Measurements from ENCODE around the gene KSR1. TPM values are rescaled to one million over a fixed set of nuclear protein-coding genes. Genes with fewer than 3 reads are reported as not detected.

KSR1 gene
- total RNA-seq, 1 experiment from 2014 or later: 4.5 TPM

DNA sequence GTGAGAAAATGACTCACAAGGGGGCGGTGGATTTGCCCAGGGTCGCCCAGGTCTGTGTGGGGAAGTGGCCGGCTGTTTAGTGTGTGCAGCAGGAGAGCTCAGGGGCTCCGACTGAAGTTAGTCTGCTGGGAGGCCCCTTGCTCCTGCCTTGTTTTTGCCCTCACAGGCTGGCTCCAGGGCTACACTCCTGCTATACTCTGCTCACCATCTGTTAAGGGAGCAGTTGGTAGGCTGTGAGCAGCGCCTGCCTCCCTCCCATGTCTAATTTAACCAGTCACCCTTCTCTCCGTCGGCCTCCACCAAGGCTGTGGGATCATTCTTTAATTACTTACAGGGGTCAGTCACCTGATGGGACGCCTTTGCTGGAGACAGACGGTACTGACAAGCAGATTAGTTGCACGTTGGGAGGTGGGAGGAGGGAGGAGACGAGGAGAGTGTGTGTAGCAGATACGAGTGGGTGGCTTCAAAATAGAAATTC, 35.5 kb downstream of the KSR1 start:
- Mint-ChIP-seq H3K4me3 (ENCODE audit: low read depth, unreplicated experiment) (no peak overlapping the region), H3K27ac (ENCODE audit: unreplicated experiment) (no peak overlapping the region), H3K4me1 (ENCODE audit: low read depth, unreplicated experiment) (peaks cover 30% of the 10 kb centered on the region), H3K36me3 (ENCODE audit: insufficient read depth, unreplicated experiment) (no peaks in the 10 kb centered on the region), H3K27me3 (ENCODE audit: unreplicated experiment) (no peaks in the 10 kb centered on the region), H3K9me3 (ENCODE audit: low read depth, unreplicated experiment) (no peaks in the 10 kb centered on the region)
- DNase-seq: no peak
- intact Hi-C loops (cut with micrococcal nuclease; ENCODE audit: unreplicated experiment): loop anchor here (5.0 to 10.0 kb wide), 2 partner anchors 34 to 137 kb away; partner anchors contain the start of gene KSR1
- no TSS peak for BruUV-seq (replicated peaks)
- TF ChIP-seq CTCF (IDR thresholded peaks at IDR 0.05; ENCODE audit: unreplicated experiment): no peak
- CTCF ChIA-PET: no interaction called here

DNA sequence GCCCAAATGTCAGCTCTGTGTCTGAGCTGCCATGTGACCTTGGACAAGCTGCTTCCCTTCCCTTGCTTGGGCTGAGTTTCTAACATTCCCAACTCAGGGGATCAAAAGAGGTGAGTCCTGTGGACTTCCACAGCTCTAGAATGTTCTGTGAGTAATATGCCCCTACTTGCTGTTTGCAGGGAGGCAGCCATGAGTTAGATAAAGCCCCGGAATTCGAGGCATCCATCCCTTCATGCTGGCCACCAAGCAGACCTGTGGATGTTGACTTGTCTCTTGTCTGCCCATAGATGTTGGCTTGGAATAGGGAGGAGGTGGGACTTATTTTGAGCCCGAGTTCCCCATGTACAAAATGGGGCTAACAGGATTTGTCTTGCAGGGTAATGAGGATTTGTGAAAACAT, 36.2 kb downstream of the KSR1 start:
- no peak for TF ChIP-seq CTCF (IDR thresholded peaks at IDR 0.05; ENCODE audit: unreplicated experiment)
- no peak overlapping the region for H3K27ac Mint-ChIP-seq (ENCODE audit: unreplicated experiment)

DNA sequence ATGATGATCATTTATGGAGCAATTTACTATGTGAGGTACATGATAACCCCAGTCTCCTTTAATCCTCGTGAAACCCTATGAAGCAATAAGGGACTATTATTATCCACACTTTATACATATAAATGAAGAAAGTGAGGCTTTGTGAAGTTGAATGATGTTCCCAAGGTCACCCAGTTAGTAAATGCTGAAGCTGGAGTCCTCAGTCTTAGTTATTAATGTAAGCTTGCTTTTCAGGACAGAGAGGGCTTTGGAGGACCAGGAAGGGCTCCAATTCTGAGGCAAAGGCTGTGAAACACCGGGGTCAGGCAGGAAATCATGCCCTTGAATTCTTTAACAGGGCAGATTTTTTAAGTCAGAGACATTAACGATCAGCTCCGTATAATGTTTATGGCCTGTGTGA, 36.8 kb downstream of the KSR1 start:
- Mint-ChIP-seq H3K27me3 (ENCODE audit: unreplicated experiment) (no peaks in the 10 kb centered on the region), H3K36me3 (ENCODE audit: insufficient read depth, unreplicated experiment) (no peaks in the 10 kb centered on the region), H3K9me3 (ENCODE audit: low read depth, unreplicated experiment) (no peaks in the 10 kb centered on the region), H3K4me1 (ENCODE audit: low read depth, unreplicated experiment) (peaks cover 36% of the 10 kb centered on the region), H3K4me3 (ENCODE audit: low read depth, unreplicated experiment) (no peak overlapping the region), H3K27ac (ENCODE audit: unreplicated experiment) (no peak overlapping the region)
- CTCF ChIA-PET: interaction anchor here (1.4 to 2.3 kb wide), 3 partner anchors 76 to 107 kb away, joined by 4 to 15 read pairs (median 4); no protein-coding TSS in a partner anchor
- no peak for DNase-seq
- BruUV-seq (replicated peaks): no TSS peak
- intact Hi-C loops (cut with micrococcal nuclease; ENCODE audit: unreplicated experiment): loop anchor here (5.0 to 10.0 kb wide), 2 partner anchors 36 to 138 kb away; partner anchors contain the start of gene KSR1
- no peak for TF ChIP-seq CTCF (IDR thresholded peaks at IDR 0.05; ENCODE audit: unreplicated experiment)

More for the DNA sequence above, 36.2 kb downstream of the KSR1 start:
- no peak overlapping the region for H3K4me3 Mint-ChIP-seq (ENCODE audit: low read depth, unreplicated experiment)
- CTCF ChIA-PET: no interaction called here
- no TSS peak for BruUV-seq (replicated peaks)
- no peak for DNase-seq
- intact Hi-C loops (cut with micrococcal nuclease; ENCODE audit: unreplicated experiment): loop anchor here (5.0 to 10.0 kb wide), 2 partner anchors 35 to 138 kb away; partner anchors contain the start of gene KSR1
- no peaks in the 10 kb centered on the region for H3K36me3 Mint-ChIP-seq (ENCODE audit: insufficient read depth, unreplicated experiment)
- no peaks in the 10 kb centered on the region for H3K27me3 Mint-ChIP-seq (ENCODE audit: unreplicated experiment)
- no peaks in the 10 kb centered on the region for H3K9me3 Mint-ChIP-seq (ENCODE audit: low read depth, unreplicated experiment)
- H3K4me1 Mint-ChIP-seq (ENCODE audit: low read depth, unreplicated experiment): peaks cover 36% of the 10 kb centered on the region

DNA sequence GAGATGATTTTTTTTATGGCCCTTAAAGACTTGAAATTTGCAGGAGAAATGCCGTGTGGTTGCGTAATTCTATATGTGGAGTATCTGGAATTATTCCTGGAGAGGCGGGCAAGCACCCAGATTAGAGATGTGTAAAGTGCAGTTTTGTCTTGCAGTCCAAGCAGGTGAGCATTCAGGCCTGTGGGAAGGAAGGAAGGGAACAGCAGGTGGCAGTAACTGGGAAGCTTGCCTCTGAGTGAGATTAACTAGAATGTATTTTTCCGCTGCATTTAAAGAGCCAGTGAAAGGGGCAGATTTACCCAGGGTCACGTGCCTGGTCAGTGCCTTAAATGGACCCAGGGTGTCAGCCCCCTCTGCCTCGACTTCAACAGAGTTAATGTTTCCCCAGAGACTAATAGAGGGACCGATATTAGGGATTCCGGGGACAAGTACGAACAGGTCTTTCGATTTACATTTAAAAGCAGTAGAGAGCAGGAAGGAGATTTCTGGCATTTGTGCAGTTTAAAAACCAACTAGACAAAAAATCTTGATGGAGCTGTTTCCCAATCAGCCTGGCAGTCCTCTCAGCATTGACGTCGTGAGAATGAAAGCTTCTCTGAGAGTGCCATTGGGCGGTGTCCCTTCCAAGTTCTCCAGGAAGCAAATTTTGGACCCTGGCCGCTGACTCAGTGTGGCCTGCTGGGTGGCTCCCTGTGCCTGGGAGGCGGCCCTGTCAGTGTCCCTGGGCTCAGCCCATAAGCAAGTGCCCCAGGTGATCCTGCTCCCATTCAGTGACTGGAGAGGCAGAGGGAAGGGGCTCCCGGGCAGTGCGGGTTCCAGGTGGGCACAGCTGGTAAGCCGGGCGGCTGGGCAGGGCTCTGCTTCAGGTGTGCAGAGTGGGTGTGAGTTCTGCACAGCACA, 38.2 kb downstream of the KSR1 start:
- TF ChIP-seq CTCF (IDR thresholded peaks at IDR 0.05; ENCODE audit: unreplicated experiment): no peak
- H3K4me3 Mint-ChIP-seq (ENCODE audit: low read depth, unreplicated experiment): peak overlapping the region; percentile 68
- H3K27me3 Mint-ChIP-seq (ENCODE audit: unreplicated experiment): no peaks in the 10 kb centered on the region
- DNase-seq: peak; percentile 76
- H3K36me3 Mint-ChIP-seq (ENCODE audit: insufficient read depth, unreplicated experiment): no peaks in the 10 kb centered on the region
- CTCF ChIA-PET: interaction anchor here (0.6 to 2.3 kb wide), 7 partner anchors 20 to 140 kb away, joined by 3 to 15 read pairs (median 4); no protein-coding TSS in a partner anchor
- intact Hi-C loops (cut with micrococcal nuclease; ENCODE audit: unreplicated experiment): loop anchor here (1.0 to 10.0 kb wide), 3 partner anchors 37 to 140 kb away; partner anchors contain the start of gene KSR1
- no peaks in the 10 kb centered on the region for H3K9me3 Mint-ChIP-seq (ENCODE audit: low read depth, unreplicated experiment)
- BruUV-seq (replicated peaks): no TSS peak
- peaks cover 30% of the 10 kb centered on the region for H3K4me1 Mint-ChIP-seq (ENCODE audit: low read depth, unreplicated experiment)
- peak overlapping the region; percentile 75 for H3K27ac Mint-ChIP-seq (ENCODE audit: unreplicated experiment)
